Left ventricle myocardium superior (tissue), 1 donor: ENCODE results near the gene GCNA. TPM values are rescaled to one million over a fixed set of nuclear protein-coding genes. Genes with fewer than 3 reads are reported as not detected.
A peak's percentile ranks its signal among the peaks of the same experiment; 100 is the strongest.

ENCODE experiments used
- ATAC-seq: fragments of 200-7000 bp; cut with Tn5 transposase; one replicate; pipeline ENCODE4 v1.9.1; 2020; ENCODE audit warnings: mild to moderate bottlenecking, moderate library complexity
- DNase-seq: peaks from one replicate; pipeline ENCODE4 v3.0.0-alpha.2; 2020
- intact Hi-C: fragments of 100-400 bp; cut with micrococcal nuclease; formaldehyde crosslinking; loops from one replicate; pipeline ENCODE4 v1.11.0; 2022
- long read RNA-seq: library from polyadenylated mRNA; unstranded; transcript quantifications from one replicate; pipeline ENCODE4 v2.0.0, GENCODE V29; 2021
- total RNA-seq: library from RNA; stranded (reverse); fragmentation: NEBNext Ultra II Directional; extraction: Animal tissue kit (Norgen Biotek cat#: 25700); gene quantifications from one replicate; pipeline ENCODE4 v1.2.1, GENCODE V29; 2021
- donor health status: DM: no; HTN: yes; CAD: no; lungs with severe emphysema.

GCNA gene, protein sequence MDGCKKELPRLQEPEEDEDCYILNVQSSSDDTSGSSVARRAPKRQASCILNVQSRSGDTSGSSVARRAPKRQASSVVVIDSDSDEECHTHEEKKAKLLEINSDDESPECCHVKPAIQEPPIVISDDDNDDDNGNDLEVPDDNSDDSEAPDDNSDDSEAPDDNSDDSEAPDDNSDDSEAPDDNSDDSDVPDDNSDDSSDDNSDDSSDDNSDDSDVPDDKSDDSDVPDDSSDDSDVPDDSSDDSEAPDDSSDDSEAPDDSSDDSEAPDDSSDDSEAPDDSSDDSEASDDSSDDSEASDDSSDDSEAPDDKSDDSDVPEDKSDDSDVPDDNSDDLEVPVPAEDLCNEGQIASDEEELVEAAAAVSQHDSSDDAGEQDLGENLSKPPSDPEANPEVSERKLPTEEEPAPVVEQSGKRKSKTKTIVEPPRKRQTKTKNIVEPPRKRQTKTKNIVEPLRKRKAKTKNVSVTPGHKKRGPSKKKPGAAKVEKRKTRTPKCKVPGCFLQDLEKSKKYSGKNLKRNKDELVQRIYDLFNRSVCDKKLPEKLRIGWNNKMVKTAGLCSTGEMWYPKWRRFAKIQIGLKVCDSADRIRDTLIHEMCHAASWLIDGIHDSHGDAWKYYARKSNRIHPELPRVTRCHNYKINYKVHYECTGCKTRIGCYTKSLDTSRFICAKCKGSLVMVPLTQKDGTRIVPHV
- total RNA-seq: 1.5 TPM
- long read RNA-seq: 0 reads

- no peak for DNase-seq
- intact Hi-C loops: no loop called here
- ATAC-seq: no peak
Measured at GRCh38 chrX:71578253-71579135, at the start of gene GCNA. Gene GCNA, plus strand, starts transcription at chrX:71578437. Its CDS starts 2,385 bp downstream, at chrX:71580822.

DNA sequence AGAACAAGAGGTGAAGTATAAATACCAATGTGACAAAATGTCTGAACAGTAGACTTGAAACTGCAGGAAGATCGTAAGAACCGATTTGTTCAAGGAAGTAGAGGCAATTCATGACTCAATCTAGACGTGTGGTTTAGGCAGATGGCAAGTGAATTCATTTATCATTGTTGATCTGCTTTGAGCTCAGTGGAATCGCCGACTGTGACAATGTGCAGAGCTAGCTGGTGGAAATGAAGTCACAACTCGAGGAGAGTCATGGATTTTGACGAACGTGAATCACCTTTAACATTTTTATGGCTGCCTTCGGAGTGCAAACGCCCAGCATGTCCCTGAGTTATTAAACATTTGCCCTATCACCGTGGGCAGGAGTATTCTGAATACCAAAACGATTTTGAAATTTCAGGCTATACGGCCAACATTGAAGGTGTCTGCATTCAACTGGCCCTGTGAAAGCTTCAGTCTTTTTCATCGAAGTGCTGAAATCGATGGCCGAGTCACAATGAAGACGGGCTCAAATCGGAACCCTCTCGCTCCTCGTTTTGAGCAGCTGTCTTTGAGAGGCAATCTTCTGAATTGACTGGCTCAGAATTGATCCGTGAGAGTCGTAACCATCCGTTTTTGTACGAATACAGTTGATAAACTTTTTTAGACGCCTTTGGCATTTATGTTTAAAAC lies 46.0 kb upstream of the GCNA start:
- ATAC-seq: peak; percentile 6
- DNase-seq: no peak
- intact Hi-C loops: no loop called here

GRCh38 chrX:71532753-71533425 lies 45.3 kb upstream of the GCNA start, which contains the start of gene OGT:
Gene OGT, plus strand, starts transcription at chrX:71533104. Its CDS starts 196 bp downstream, at chrX:71533300.
- ATAC-seq: peak; percentile 95

GRCh38 chrX:71533516-71533850 lies 44.8 kb upstream of the GCNA start:
- intact Hi-C loops: no loop called here
- peak; percentile 2 for ATAC-seq
- no peak for DNase-seq

More at GRCh38 chrX:71532753-71533425, 45.3 kb upstream of the GCNA start, which contains the start of gene OGT:
- peak; percentile 95 for DNase-seq
- intact Hi-C loops: no loop called here

GRCh38 chrX:71533851-71534561 lies 44.2 kb upstream of the GCNA start:
- intact Hi-C loops: no loop called here
- DNase-seq: peak; percentile 51

GRCh38 chrX:71534773-71535544 lies 43.3 kb upstream of the GCNA start:
- ATAC-seq (no peak), DNase-seq (no peak)
- intact Hi-C loops: no loop called here

More at GRCh38 chrX:71533851-71534561, 44.2 kb upstream of the GCNA start:
- peak; percentile 58 for ATAC-seq

DNA sequence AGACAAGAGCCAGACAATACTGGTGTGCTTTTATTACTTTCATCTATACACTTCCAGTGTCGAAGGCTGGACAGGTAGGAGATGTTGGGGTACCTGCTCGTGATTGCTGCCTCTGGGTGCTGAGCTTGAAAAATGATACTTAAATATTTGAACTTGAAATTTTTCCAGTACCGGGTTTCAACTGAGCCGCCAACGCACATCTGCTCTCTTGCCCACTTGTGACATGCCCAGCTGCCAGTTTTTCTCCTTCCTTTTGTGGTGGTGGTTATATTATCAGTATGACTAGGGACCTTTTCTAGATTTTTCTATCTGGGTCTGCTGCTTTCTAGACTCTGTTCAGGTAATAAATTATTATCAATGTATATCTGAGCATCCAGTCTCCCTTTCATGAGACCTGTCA lies 42.0 kb upstream of the GCNA start:
- DNase-seq: no peak
- no peak for ATAC-seq
- intact Hi-C loops: no loop called here

- ATAC-seq (no peak), DNase-seq (no peak)
- intact Hi-C loops: no loop called here
Measured at GRCh38 chrX:71537743-71538142, 40.5 kb upstream of the GCNA start.

DNA sequence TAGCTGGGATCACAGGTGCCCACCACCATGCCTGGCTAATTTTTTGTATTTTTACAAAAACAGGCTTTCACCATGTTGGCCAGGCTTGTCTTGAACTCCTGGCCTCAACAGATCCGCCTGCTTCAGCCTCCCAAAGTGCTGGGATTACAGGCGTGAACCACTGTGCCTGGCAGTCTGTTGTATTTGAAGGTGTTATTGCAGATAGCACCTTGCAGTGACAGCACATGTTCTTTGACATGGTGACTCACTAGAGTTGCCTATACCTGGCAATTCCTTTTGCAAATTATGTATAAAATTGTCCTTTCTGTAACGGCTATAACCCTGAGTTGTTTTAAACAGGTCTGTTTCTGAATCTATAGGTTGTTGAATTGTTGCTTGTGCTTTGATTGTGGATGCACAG lies 37.4 kb upstream of the GCNA start:
- intact Hi-C loops: no loop called here
- ATAC-seq: no peak

DNA sequence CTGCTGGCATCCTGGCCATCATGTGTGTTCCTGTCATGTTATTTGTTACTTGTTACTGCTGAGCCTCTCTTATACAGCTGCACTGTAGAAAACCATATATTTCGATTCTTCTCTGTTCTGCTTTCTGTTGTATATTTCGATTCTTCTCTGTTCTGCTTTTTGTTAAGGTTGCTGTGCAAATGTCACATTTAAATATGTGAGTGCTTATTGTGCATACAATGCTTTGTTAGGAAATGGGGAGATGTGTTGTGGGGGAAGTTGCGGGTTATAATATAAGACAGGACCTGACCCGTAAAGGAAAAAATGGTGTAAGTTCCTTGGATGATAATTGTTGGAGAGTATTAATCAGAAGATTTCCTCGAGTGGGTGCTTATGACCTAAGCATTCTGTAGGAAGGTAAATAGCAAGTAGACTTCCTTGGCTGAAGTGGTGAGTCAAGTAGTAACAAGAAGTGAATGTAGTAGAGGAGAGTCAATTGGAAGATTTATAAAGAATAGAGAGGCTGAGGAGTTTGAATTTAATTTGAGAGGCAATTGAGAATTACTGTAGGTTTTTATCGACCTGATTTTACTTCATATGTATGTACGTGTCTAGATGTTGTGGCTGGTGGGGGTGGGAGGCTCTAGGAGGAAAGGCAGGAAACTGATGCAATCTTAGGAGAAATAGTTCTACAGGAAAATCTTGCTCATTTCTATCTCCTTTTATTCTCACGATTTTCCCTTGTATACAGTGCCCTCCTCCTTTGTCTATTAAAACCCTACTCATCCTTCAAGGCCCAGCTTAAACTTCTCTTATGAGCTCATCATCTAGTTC lies 36.8 kb upstream of the GCNA start:
- intact Hi-C loops: no loop called here
- ATAC-seq (no peak), DNase-seq (no peak)

More for the DNA sequence above, 37.4 kb upstream of the GCNA start:
- DNase-seq: no peak

GRCh38 chrX:71542411-71542810 lies 35.8 kb upstream of the GCNA start:
- DNase-seq (no peak), ATAC-seq (no peak)
- intact Hi-C loops: no loop called here

- ATAC-seq (peak; percentile 24), DNase-seq (no peak)
- intact Hi-C loops: no loop called here
Measured at GRCh38 chrX:71542825-71543224, 35.4 kb upstream of the GCNA start.

DNA sequence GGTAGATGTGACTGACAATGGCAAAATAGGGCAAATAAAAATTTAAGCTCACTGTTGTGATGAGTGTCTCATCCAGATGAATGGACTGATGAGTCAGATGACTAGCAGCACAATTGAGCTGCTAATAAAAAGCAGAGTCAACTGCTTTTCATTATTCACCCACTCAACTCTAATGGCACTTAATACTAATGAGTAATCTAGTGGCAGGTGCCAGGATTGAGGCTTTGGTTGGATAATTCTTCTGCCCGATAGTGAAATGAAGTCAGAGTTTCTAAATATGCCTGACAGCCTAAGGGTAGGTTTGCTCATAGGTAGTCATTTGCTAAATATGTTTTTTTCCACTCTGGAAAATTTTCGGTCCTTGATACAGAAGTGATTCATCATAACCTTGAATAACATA lies 34.9 kb upstream of the GCNA start:
- ATAC-seq (peak; percentile 78), DNase-seq (no peak)
- intact Hi-C loops: no loop called here

GRCh38 chrX:71545364-71545763 lies 32.9 kb upstream of the GCNA start:
- DNase-seq (no peak), ATAC-seq (no peak)
- intact Hi-C loops: no loop called here

GRCh38 chrX:71546879-71547278 lies 31.4 kb upstream of the GCNA start:
- ATAC-seq (no peak), DNase-seq (no peak)
- intact Hi-C loops: no loop called here

- DNase-seq: no peak
- intact Hi-C loops: no loop called here
- no peak for ATAC-seq
Measured at GRCh38 chrX:71547339-71547738, 30.9 kb upstream of the GCNA start.
